Measurements from ENCODE around the gene LEPR.
A peak's percentile ranks its signal among the peaks of the same experiment; 100 is the strongest.

Gene LEPR

GRCh38 chr1:65409816-65410326 lies 10.6 kb upstream of the LEPR start:
- no peak for DNase-seq (ENCODE audit: low read depth)
- no peak overlapping the region for H3K4me3 ChIP-seq (ENCODE audit: low read depth, low read length)

GRCh38 chr1:65412256-65412983 lies 8.0 kb upstream of the LEPR start:
- no peak overlapping the region for H3K4me3 ChIP-seq (ENCODE audit: low read depth, low read length)
- DNase-seq (ENCODE audit: low read depth) = no peak

GRCh38 chr1:65412984-65413375 lies 7.5 kb upstream of the LEPR start:
- no peak for DNase-seq (ENCODE audit: low read depth)

GRCh38 chr1:65414538-65414937 lies 5.9 kb upstream of the LEPR start:
- no peak for DNase-seq (ENCODE audit: low read depth)
- no peak overlapping the region for H3K4me3 ChIP-seq (ENCODE audit: low read depth, low read length)

More at GRCh38 chr1:65412984-65413375, 7.5 kb upstream of the LEPR start:
- no peak overlapping the region for H3K4me3 ChIP-seq (ENCODE audit: low read depth, low read length)

- no peak overlapping the region for H3K4me3 ChIP-seq (ENCODE audit: low read depth, low read length)
- no peak for DNase-seq (ENCODE audit: low read depth)
Measured at GRCh38 chr1:65416767-65417166, 3.7 kb upstream of the LEPR start.

GRCh38 chr1:65417729-65418128 lies 2.7 kb upstream of the LEPR start:
- no peak overlapping the region for H3K4me3 ChIP-seq (ENCODE audit: low read depth, low read length)
- DNase-seq (ENCODE audit: low read depth) = no peak

GRCh38 chr1:65418522-65419185 lies 1.8 kb upstream of the LEPR start:
- no peak for DNase-seq (ENCODE audit: low read depth)
- H3K4me3 ChIP-seq (ENCODE audit: low read depth, low read length) = no peak overlapping the region

GRCh38 chr1:65419681-65420589 lies 533 bp upstream of the LEPR start:
- DNase-seq (ENCODE audit: low read depth) = peak; percentile 94
- H3K4me3 ChIP-seq (ENCODE audit: low read depth, low read length) = peak overlapping the region; percentile 76

- DNase-seq (ENCODE audit: low read depth) = no peak
- peak overlapping the region; percentile 76 for H3K4me3 ChIP-seq (ENCODE audit: low read depth, low read length)
Measured at GRCh38 chr1:65421351-65422025, 1.0 kb downstream of the LEPR start.

GRCh38 chr1:65422241-65423203 lies 2.1 kb downstream of the LEPR start:
- peak overlapping the region; percentile 76 for H3K4me3 ChIP-seq (ENCODE audit: low read depth, low read length)

GRCh38 chr1:65423884-65424572 lies 3.6 kb downstream of the LEPR start:
- DNase-seq (ENCODE audit: low read depth) = peak; percentile 74
- H3K4me3 ChIP-seq (ENCODE audit: low read depth, low read length) = no peak overlapping the region

More at GRCh38 chr1:65422241-65423203, 2.1 kb downstream of the LEPR start:
- no peak for DNase-seq (ENCODE audit: low read depth)

- DNase-seq (ENCODE audit: low read depth) = no peak
- no peak overlapping the region for H3K4me3 ChIP-seq (ENCODE audit: low read depth, low read length)
Measured at GRCh38 chr1:65424573-65424889, 4.1 kb downstream of the LEPR start.

- no peak for DNase-seq (ENCODE audit: low read depth)
- H3K4me3 ChIP-seq (ENCODE audit: low read depth, low read length) = no peak overlapping the region
Measured at GRCh38 chr1:65425006-65425405, 4.5 kb downstream of the LEPR start.

- DNase-seq (ENCODE audit: low read depth) = peak; percentile 55
Measured at GRCh38 chr1:65425697-65426096, 5.2 kb downstream of the LEPR start.

GRCh38 chr1:65429078-65429477 lies 8.6 kb downstream of the LEPR start:
- DNase-seq (ENCODE audit: low read depth) = no peak
- H3K4me3 ChIP-seq (ENCODE audit: low read depth, low read length) = no peak overlapping the region

More at GRCh38 chr1:65425697-65426096, 5.2 kb downstream of the LEPR start:
- no peak overlapping the region for H3K4me3 ChIP-seq (ENCODE audit: low read depth, low read length)

- peak overlapping the region; percentile 5 for H3K4me3 ChIP-seq (ENCODE audit: low read depth, low read length)
- DNase-seq (ENCODE audit: low read depth) = peak; percentile 62
Measured at GRCh38 chr1:65429806-65430205, 9.3 kb downstream of the LEPR start.

- no peak overlapping the region for H3K4me3 ChIP-seq (ENCODE audit: low read depth, low read length)
- no peak for DNase-seq (ENCODE audit: low read depth)
Measured at GRCh38 chr1:65431111-65431705, 10.7 kb downstream of the LEPR start.
